GM13977 (cell line): ENCODE measurements around the gene TRAM2.

Experiments used
- DNase-seq: peaks from one replicate; pipeline ENCODE4 v3.0.0; 2012; ENCODE audit warnings: low spot score
- in situ Hi-C: fragments of 300-500 bp; cut with MboI; formaldehyde crosslinking; loops from one replicate; pipeline ENCODE4 v1.12.0; 2022; ENCODE audit warnings: low sequenced_read_pairs, low pct_unique_long_range_greater_than_20kb, mixed read lengths, inconsistent platforms; ENCODE audit not compliant: unreplicated experiment
- TF ChIP-seq, protein P1 (sequence below): IDR thresholded peaks from 2 replicates; pipeline ENCODE4 v1.5.1; 2012; ENCODE audit warnings: mild to moderate bottlenecking, control low read depth; ENCODE audit not compliant: insufficient read depth; ENCODE audit errors: extremely low read depth, missing control alignments

Gene TRAM2

DNA sequence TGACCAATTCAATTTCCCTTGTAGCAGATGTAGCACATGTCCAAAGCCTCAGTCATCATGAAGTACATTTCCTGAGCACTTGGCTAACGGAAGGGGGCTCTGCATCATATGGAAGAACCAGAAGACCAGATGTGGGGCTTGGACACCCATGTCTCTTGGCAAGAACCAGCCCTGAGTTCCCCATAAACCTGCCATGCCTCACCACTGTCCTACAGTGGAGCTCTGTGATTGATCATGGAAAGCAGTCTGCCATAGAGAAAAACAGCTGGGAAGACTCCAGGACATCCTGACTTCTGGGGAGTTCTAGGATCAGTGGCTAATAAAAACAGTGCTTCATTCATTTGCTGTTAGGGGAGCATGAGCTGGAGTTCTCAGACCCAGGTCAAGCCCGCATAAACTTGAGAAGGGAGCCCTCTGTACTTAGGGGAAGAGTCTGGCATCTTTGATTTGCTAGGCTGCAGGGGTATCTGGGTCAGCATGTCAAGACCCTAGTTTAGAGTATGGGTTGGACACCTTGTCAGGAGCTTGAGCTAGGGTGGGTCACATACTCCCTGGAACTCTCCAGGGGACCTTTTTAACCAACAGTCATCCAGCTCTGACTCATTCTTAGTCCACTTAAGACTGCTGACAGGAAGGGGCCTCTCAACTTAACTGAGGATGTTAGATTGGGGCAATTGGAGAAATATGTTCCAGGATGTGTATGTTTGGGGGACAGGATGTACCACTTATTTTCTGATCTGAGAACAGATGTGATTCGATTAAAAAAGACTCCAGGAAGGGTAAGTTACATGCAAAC is 26.3 kb upstream of the TRAM2 start:
- DNase-seq = no peak
- in situ Hi-C loops = no loop called here
- TF ChIP-seq, protein P1, sequence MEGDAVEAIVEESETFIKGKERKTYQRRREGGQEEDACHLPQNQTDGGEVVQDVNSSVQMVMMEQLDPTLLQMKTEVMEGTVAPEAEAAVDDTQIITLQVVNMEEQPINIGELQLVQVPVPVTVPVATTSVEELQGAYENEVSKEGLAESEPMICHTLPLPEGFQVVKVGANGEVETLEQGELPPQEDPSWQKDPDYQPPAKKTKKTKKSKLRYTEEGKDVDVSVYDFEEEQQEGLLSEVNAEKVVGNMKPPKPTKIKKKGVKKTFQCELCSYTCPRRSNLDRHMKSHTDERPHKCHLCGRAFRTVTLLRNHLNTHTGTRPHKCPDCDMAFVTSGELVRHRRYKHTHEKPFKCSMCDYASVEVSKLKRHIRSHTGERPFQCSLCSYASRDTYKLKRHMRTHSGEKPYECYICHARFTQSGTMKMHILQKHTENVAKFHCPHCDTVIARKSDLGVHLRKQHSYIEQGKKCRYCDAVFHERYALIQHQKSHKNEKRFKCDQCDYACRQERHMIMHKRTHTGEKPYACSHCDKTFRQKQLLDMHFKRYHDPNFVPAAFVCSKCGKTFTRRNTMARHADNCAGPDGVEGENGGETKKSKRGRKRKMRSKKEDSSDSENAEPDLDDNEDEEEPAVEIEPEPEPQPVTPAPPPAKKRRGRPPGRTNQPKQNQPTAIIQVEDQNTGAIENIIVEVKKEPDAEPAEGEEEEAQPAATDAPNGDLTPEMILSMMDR = no peak

- in situ Hi-C loops = no loop called here
- TF ChIP-seq, protein P1 = no peak
- no peak for DNase-seq
Measured at GRCh38 chr6:52598824-52599190, 21.9 kb upstream of the TRAM2 start.

DNA sequence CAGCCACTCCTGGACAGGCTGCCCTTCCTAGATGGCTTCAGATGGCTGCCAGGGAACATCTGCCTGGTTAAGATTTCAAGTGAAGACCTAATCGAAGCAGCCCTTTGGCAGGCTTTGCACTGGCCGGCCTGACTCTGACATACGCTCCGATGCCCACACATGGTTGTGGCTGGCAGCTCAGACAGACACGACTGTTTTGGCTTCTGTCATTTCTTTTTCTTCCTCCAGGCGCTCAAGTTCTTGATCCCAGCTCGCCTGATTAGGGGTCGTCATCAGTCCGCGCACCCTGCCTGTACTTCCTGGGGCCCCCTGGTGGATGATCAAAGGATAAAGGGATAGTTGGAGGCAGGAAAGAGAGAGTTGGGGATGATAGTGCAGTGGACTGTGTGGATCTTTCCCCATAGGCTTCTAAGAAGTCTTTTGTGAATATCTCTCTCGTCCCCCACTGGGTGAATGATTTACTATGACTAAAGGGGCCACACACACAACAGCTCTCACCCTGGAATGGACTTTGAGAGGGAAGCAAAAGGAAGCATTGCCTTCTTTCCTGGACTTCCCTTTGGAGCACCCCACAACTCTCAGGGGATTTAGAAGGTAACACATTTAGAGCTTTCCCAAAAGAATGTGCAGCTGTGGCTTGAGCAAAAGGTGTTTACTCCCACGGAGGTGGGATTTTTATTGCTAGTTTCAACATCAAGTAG is 21.4 kb upstream of the TRAM2 start:
- TF ChIP-seq, protein P1 = peak; percentile 41
- in situ Hi-C loops = no loop called here
- no peak for DNase-seq

- in situ Hi-C loops = no loop called here
- no peak for DNase-seq
- TF ChIP-seq, protein P1 = no peak
Measured at GRCh38 chr6:52597738-52598122, 20.9 kb upstream of the TRAM2 start.

- no peak for DNase-seq
- TF ChIP-seq, protein P1 = no peak
- in situ Hi-C loops = no loop called here
Measured at GRCh38 chr6:52596371-52597028, 19.6 kb upstream of the TRAM2 start.

GRCh38 chr6:52595796-52596130 is 18.9 kb upstream of the TRAM2 start:
- TF ChIP-seq, protein P1 = no peak
- in situ Hi-C loops = no loop called here
- DNase-seq = no peak
